GM06990 (cell line): ENCODE data around the gene NGEF.

Experiments used
- DNase-seq: peaks from one replicate; pipeline ENCODE4 v3.0.0-alpha.2; 2011; ENCODE audit not compliant: insufficient read length; ENCODE audit errors: extremely low read depth
- H3K27me3 ChIP-seq: replicated peaks from 2 replicates; pipeline ENCODE4 v1.6.0; 2011; ENCODE audit warnings: low read length; ENCODE audit not compliant: control insufficient read depth, insufficient read depth
- H3K36me3 ChIP-seq: 2 replicates; pipeline ENCODE4 v1.5.1; 2011; ENCODE audit warnings: low read length; ENCODE audit not compliant: control insufficient read depth, insufficient read depth
- H3K4me3 ChIP-seq: replicated peaks from 2 replicates; pipeline ENCODE4 v1.5.1; 2011; ENCODE audit warnings: low read depth, mild to moderate bottlenecking, control low read depth, low read length
- CTCF ChIP-seq: IDR thresholded peaks from 2 replicates; pipeline ENCODE4 v1.5.1; 2011; ENCODE audit warnings: low read length, control low read depth, mild to moderate bottlenecking, inconsistent platforms; ENCODE audit not compliant: insufficient read depth, poor library complexity, severe bottlenecking

Gene NGEF

DNA sequence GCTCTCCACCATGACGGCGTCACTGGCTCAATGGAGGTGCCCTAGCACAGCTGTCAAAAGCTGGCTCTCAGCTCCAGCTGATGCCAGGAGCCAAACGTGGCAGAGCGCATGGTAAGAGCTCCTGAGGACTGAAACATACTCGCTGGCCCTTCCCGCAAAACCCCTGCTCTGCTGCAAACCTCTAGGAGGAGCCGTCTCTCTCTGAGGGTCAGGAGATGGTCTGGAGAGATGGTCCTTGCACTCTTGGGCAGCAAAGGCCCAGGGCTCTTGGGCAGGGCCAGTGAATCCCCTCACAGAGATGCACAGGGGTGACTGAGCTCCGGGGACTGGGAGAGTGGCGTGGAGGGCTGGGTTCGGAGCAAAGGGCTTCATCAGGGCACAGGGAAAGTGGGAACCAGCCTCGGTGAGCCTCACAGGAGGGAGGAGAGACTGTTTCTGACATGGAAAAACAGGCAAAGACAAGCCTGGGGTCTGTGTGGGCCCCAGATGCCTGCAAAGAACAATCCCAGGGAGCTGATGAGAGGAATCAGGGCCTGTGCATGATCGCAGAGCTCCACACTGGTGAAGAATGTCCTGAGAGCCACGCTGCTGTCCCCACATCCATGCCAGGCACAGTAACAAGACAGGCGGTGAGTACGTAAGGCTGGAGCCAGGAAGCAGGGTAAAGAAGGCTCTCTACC lies 125.7 kb downstream of the NGEF start:
- no peaks in the 10 kb centered on the region; the same call in 1 of the 2 replicates for H3K27me3 ChIP-seq
- DNase-seq: no peak
- H3K36me3 ChIP-seq: no peaks in the 10 kb centered on the region
- H3K4me3 ChIP-seq: no peak overlapping the region
- peak; percentile 8 for TF ChIP-seq CTCF

DNA sequence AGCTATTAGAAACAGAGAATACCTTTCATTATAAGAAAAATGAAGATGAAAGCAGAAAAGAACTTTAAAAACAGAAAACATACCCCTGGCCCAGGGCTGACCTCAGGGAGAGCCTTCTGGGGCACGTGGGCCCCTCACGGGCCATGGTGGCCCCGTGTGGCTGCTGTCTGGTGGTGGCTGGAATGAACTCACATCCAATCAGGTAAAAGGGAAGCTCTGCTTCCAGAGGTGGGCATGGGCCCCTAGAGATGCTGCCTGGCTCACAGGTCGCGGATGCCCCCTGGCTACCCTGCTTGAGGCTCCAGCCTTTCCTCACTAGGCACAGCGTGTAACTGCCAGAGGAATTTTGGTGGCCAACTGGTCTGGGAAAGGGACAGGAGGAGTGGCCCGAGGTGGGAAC lies 126.4 kb downstream of the NGEF start:
- no peak for DNase-seq
- H3K27me3 ChIP-seq: no peaks in the 10 kb centered on the region; the same call in 1 of the 2 replicates
- H3K36me3 ChIP-seq: no peaks in the 10 kb centered on the region
- no peak for TF ChIP-seq CTCF
- no peak overlapping the region for H3K4me3 ChIP-seq

- no peak for DNase-seq
- H3K36me3 ChIP-seq: no peaks in the 10 kb centered on the region
- no peaks in the 10 kb centered on the region; the same call in 1 of the 2 replicates for H3K27me3 ChIP-seq
- TF ChIP-seq CTCF: no peak
- H3K4me3 ChIP-seq: no peak overlapping the region
These were observed 126.9 kb downstream of the NGEF start for GRCh38 chr2:232886176-232886575.

DNA sequence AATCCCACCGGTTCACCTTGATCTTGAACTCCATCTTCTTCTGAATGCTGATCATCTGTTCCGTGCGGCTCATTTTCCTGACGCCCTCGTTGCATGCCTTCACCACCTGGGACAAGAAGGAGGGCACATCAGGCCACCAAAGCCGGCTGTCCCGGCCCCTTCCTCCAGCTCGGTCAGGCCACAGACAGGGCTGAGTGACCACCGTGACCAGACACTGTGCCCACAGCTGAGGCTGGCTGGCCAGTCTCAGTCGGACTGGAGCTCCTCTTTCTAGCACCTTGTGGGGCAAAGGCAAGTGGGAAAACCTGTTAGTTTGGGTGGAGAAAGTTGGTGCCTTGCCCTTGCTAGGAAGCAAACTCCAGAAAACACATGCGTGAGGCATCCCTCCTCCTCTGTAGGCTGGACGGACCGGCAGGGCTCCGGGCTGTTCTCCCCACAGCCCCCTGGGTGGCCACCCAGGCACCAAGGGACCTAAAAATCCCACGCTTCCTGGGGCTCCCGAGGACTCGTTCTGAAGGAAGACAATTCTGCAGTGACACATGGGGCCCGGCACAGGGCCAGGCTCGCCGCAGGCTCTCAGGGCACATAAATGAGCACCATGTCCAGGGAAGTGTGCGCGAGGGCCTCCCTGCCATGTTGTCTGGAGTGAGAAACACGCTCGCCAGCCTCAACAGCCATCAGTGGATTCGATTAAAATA lies 127.6 kb downstream of the NGEF start:
- Histone ChIP-seq H3K4me3 (no peak overlapping the region), H3K36me3 (no peaks in the 10 kb centered on the region), H3K27me3 (no peaks in the 10 kb centered on the region; the same call in 1 of the 2 replicates)
- no peak for TF ChIP-seq CTCF
- no peak for DNase-seq

DNA sequence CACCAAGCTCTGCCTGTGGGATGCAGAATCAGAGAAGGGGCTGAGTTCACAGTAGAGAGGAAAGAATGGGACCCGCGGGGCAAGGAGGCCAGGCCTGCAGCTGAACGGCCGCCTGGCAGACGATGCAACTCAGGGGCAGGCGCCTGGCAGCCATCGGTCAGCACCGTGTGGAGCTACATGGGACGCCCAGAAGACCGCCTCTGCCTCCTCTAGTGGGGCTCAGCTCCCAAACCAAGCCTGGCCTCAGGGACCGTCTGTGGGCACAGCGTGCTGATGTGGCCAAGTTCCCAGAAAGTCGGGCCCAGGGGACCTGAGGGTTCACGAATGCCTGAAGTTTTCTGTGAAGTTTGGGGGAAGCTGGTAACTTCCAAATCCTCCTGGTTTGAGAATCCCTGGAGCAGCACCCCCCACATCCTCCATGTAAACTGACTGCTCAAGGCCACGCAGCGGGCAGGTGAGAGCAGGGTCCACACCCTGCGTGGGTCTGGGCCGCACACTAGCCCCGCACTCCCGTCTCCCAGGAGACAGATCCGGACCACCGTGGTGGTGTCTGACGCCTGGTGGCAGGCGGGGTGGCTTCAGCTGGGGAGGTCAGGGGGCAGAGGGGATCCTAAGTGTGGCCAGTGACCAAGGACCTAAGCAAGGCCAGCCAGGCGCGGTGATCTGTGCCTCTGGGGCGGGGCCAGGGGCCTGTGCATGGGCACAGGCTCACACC lies 128.3 kb downstream of the NGEF start:
- H3K36me3 ChIP-seq: no peaks in the 10 kb centered on the region
- no peak for TF ChIP-seq CTCF
- DNase-seq: no peak
- H3K4me3 ChIP-seq: no peak overlapping the region
- H3K27me3 ChIP-seq: no peaks in the 10 kb centered on the region; the same call in 1 of the 2 replicates
